ENCODE results near the gene ITPRIPL2. TPM values are rescaled to one million over a fixed set of nuclear protein-coding genes. Genes with fewer than 3 reads are reported as not detected.
A peak's percentile ranks its signal among the peaks of the same experiment; 100 is the strongest.

ITPRIPL2 gene
- total RNA-seq, 1 donor from 2014 or later = 21.8 TPM

- peaks cover 3% of the 10 kb centered on the region for H3K36me3 Mint-ChIP-seq (ENCODE audit: low read depth)
- TF ChIP-seq CTCF (conservative IDR thresholded peaks at IDR 0.05) = no peak
- peak overlapping the region; percentile 75 for H3K4me3 Mint-ChIP-seq
- no peaks in the 10 kb centered on the region for H3K27me3 Mint-ChIP-seq (ENCODE audit: low read depth)
- DNase-seq (ENCODE audit: low read depth, low spot score) = no peak
- H3K27ac Mint-ChIP-seq (ENCODE audit: unreplicated experiment) = no peak overlapping the region
- no peaks in the 10 kb centered on the region for H3K9me3 Mint-ChIP-seq
- peaks cover 33% of the 10 kb centered on the region for H3K4me1 Mint-ChIP-seq
Observed at GRCh38 chr16:19116711-19117449, 3.1 kb downstream of the ITPRIPL2 start.

GRCh38 chr16:19118938-19119431, 5.2 kb downstream of the ITPRIPL2 start:
- H3K4me1 Mint-ChIP-seq = peaks cover 29% of the 10 kb centered on the region
- no peak overlapping the region for H3K4me3 Mint-ChIP-seq
- no peak for DNase-seq (ENCODE audit: low read depth, low spot score)
- no peak for TF ChIP-seq CTCF (conservative IDR thresholded peaks at IDR 0.05)
- H3K27me3 Mint-ChIP-seq (ENCODE audit: low read depth) = no peaks in the 10 kb centered on the region
- H3K27ac Mint-ChIP-seq (ENCODE audit: unreplicated experiment) = peak overlapping the region; percentile 76
- H3K36me3 Mint-ChIP-seq (ENCODE audit: low read depth) = peaks cover 9% of the 10 kb centered on the region
- no peaks in the 10 kb centered on the region for H3K9me3 Mint-ChIP-seq

GRCh38 chr16:19119564-19119963, 5.8 kb downstream of the ITPRIPL2 start:
- H3K4me1 Mint-ChIP-seq = peaks cover 29% of the 10 kb centered on the region
- H3K27me3 Mint-ChIP-seq (ENCODE audit: low read depth) = no peaks in the 10 kb centered on the region
- peaks cover 9% of the 10 kb centered on the region for H3K36me3 Mint-ChIP-seq (ENCODE audit: low read depth)
- no peaks in the 10 kb centered on the region for H3K9me3 Mint-ChIP-seq
- H3K27ac Mint-ChIP-seq (ENCODE audit: unreplicated experiment) = no peak overlapping the region
- no peak overlapping the region for H3K4me3 Mint-ChIP-seq
- DNase-seq (ENCODE audit: low read depth, low spot score) = no peak
- no peak for TF ChIP-seq CTCF (conservative IDR thresholded peaks at IDR 0.05)

- peaks cover 7% of the 10 kb centered on the region for H3K9me3 Mint-ChIP-seq
- no peak for TF ChIP-seq CTCF (conservative IDR thresholded peaks at IDR 0.05)
- H3K4me3 Mint-ChIP-seq = no peak overlapping the region
- no peak overlapping the region for H3K27ac Mint-ChIP-seq (ENCODE audit: unreplicated experiment)
- peaks cover 9% of the 10 kb centered on the region for H3K4me1 Mint-ChIP-seq
- peaks cover 19% of the 10 kb centered on the region for H3K36me3 Mint-ChIP-seq (ENCODE audit: low read depth)
- H3K27me3 Mint-ChIP-seq (ENCODE audit: low read depth) = no peaks in the 10 kb centered on the region
- no peak for DNase-seq (ENCODE audit: low read depth, low spot score)
Observed at GRCh38 chr16:19123535-19124178, 9.9 kb downstream of the ITPRIPL2 start.

GRCh38 chr16:19126300-19126699, 12.5 kb downstream of the ITPRIPL2 start:
- no peak for DNase-seq (ENCODE audit: low read depth, low spot score)
- peaks cover 29% of the 10 kb centered on the region for H3K4me1 Mint-ChIP-seq
- H3K4me3 Mint-ChIP-seq = no peak overlapping the region
- TF ChIP-seq CTCF (conservative IDR thresholded peaks at IDR 0.05) = no peak
- no peak overlapping the region for H3K27ac Mint-ChIP-seq (ENCODE audit: unreplicated experiment)
- H3K27me3 Mint-ChIP-seq (ENCODE audit: low read depth) = no peaks in the 10 kb centered on the region
- peaks cover 7% of the 10 kb centered on the region for H3K9me3 Mint-ChIP-seq
- peaks cover 16% of the 10 kb centered on the region for H3K36me3 Mint-ChIP-seq (ENCODE audit: low read depth)

Measured in neural crest cell (in vitro differentiated cells).